K562 (cell line): Measurements from ENCODE around the gene FCAR.

Experiments
- CTCF ChIP-seq, 3 experiments: IDR thresholded peaks in 2 of 3; conservative IDR thresholded peaks in 1 of 3; 2 replicates each; pipeline ENCODE4 v1.5.1; 2011 to 2012; ENCODE audit warnings: low read length in 3 of 3, mild to moderate bottlenecking in 3 of 3, control low read depth in 2 of 3, improper control_type of control experiment in 1 of 3, inconsistent platforms in 1 of 3, low read depth in 1 of 3, mixed read lengths in 1 of 3, moderate library complexity in 1 of 3; ENCODE audit not compliant: insufficient read depth in 2 of 3
- ELF1 ChIP-seq: fragments of 200-800 bp; sonication (Bioruptor generic); IDR thresholded peaks from 2 replicates; pipeline ENCODE4 v1.6.1; 2016; ENCODE audit warnings: missing genetic modification characterization, missing compliant biosample characterization
- NCOA6 ChIP-seq: fragments of 450-650 bp; IDR thresholded peaks from 2 replicates; pipeline ENCODE4 v1.6.1; 2017; ENCODE audit warnings: mild to moderate bottlenecking
- NR4A1 ChIP-seq, 2 experiments: fragments of 250-450 bp in 1 of 2; fragments of 450-650 bp in 1 of 2; sonication (Bioruptor Pico) in 1 of 2; IDR thresholded peaks; 2 replicates each; pipeline versions ENCODE4 v1.4.0 to v1.6.1; 2016 to 2020; ENCODE audit warnings: mild to moderate bottlenecking in 2 of 2, missing compliant biosample characterization in 1 of 2, missing genetic modification characterization in 1 of 2, moderate library complexity in 1 of 2
- PPARD ChIP-seq: fragments of 250-450 bp; sonication (Bioruptor Pico); IDR thresholded peaks from 2 replicates; pipeline ENCODE4 v1.8.0; 2022; ENCODE audit warnings: inconsistent platforms, mild to moderate bottlenecking, moderate library complexity
- RAD21 ChIP-seq, 2 experiments: fragments of 250-450 bp in 1 of 2; fragments of 450-650 bp in 1 of 2; sonication (Bioruptor Pico) in 1 of 2; formaldehyde crosslinking in 1 of 2; IDR thresholded peaks in 1 of 2; conservative IDR thresholded peaks in 1 of 2; 2 replicates each; pipeline versions ENCODE4 v1.4.0 to v1.8.0; 2020 to 2022; ENCODE audit warnings: mild to moderate bottlenecking in 2 of 2, moderate library complexity in 1 of 2
- RAD51 ChIP-seq: fragments of 450-650 bp; IDR thresholded peaks from 2 replicates; pipeline ENCODE4 v1.7.1; 2016; ENCODE audit warnings: low read depth, mild to moderate bottlenecking, borderline replicate concordance
- SP1 ChIP-seq: sonication (generic); formaldehyde crosslinking; IDR thresholded peaks from 2 replicates; pipeline ENCODE4 v1.8.1; 2022; ENCODE audit warnings: mild to moderate bottlenecking, missing genetic modification reagents
- ZNF121 ChIP-seq: sonication (generic); formaldehyde crosslinking; conservative IDR thresholded peaks from 2 replicates; pipeline ENCODE4 v1.8.0; 2022; ENCODE audit warnings: missing genetic modification reagents
- ZNF124 ChIP-seq: sonication (generic); formaldehyde crosslinking; IDR thresholded peaks from 2 replicates; pipeline ENCODE4 v1.8.1; 2022; ENCODE audit warnings: missing genetic modification reagents
- ZNF263 ChIP-seq: sonication (generic); formaldehyde crosslinking; IDR thresholded peaks from 2 replicates; pipeline ENCODE4 v1.8.0; 2022; ENCODE audit warnings: mild to moderate bottlenecking, missing genetic modification reagents, borderline replicate concordance

DNA sequence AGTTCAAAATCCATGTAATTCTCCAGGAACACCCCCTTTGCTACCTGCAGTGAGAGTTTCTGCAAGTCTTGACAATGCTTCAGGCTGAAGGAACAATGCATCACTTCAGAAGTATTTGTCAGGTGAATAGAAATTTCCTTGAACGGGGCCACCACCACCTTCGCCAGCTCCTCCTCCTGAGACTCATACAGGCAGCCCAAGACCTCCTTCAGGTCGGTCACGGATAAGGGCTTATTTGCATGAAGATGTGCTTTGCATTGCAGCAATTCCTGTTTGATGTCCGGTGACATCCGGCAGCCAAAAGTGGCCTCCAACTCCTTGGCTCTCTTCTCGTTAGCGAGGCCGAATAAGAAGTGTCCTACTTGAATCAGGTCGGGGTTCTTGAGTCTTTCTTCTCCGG is 64.9 kb downstream of the FCAR start:
- TF ChIP-seq NR4A1 (CRISPR knock-in tag; IDR thresholded peaks at IDR 0.05) (no peak), NR4A1 (tag; IDR thresholded peaks at IDR 0.05) (no peak), CTCF (IDR thresholded peaks at IDR 0.05 in 2 of 3, conservative IDR thresholded peaks at IDR 0.05 in 1 of 3; ENCODE audit: insufficient read depth in 2 of 3, low read depth in 1 of 3, low read length in 3 of 3) (no peak), NCOA6 (no peak), RAD21 (CRISPR knock-in tag; conservative IDR thresholded peaks at IDR 0.05 in 1 of 2, IDR thresholded peaks at IDR 0.05 in 1 of 2) (no peak), RAD51 (no peak), ZNF263 (no peak), SP1 (no peak), ZNF121 (CRISPR knock-in tag) (no peak), ELF1 (tag) (no peak), PPARD (no peak), ZNF124 (CRISPR knock-in tag) (no peak)
